A549 (cell line): ENCODE data around the gene MRPL2. TPM values are rescaled to one million over a fixed set of nuclear protein-coding genes. Genes with fewer than 3 reads are reported as not detected.
A peak's percentile ranks its signal among the peaks of the same experiment; 100 is the strongest.

Experiments used
- ATAC-seq, 2 experiments: fragments of 200-7000 bp in 1 of 2; fragments of >200 bp in 1 of 2; cut with Nextera tagmentation in 1 of 2; cut with Tn5 transposase in 1 of 2; 3 replicates each; pipeline versions ENCODE4 v1.8.0 to v1.9.1; 2018 to 2020; ENCODE audit warnings: mild to moderate bottlenecking in 1 of 2, moderate library complexity in 1 of 2
- CTCF ChIA-PET: fragments of 300-600 bp; sonication (Branson Sonifier 250); formaldehyde crosslinking; extraction: SDS; loops from one replicate; lab custom pipeline; 2021; ENCODE audit warnings: antibody characterized with exemption, inconsistent platforms; lab: Yijun Ruan, JAX
- POLR2A ChIA-PET: fragments of 350-600 bp; formaldehyde crosslinking; extraction: SDS; loops from one replicate; lab custom pipeline; 2021; ENCODE audit warnings: antibody characterized with exemption, inconsistent platforms; lab: Yijun Ruan, JAX
- DNase-seq, 2 experiments: peaks; one replicate each; pipeline versions ENCODE4 v3.0.0 to v3.0.0-alpha.2; 2011 to 2016; ENCODE audit warnings: low read depth in 1 of 2, low spot score in 1 of 2
- FAIRE-seq: peaks from 2 replicates; lab custom pipeline; 2011; peaks lifted over from hg19 to GRCh38; lab: Jason Lieb, UNC
- H3K27ac ChIP-seq, 2 experiments: fragments of >200 bp; sonication (Bioruptor Twin); formaldehyde crosslinking; 3 replicates each; pipeline ENCODE4 v1.5.1; 2016 to 2017
- H3K4me1 ChIP-seq: fragments of >200 bp; sonication (Bioruptor Twin); formaldehyde crosslinking; 3 replicates; pipeline ENCODE4 v1.6.1; 2016
- H3K4me2 ChIP-seq: fragments of >200 bp; sonication (Bioruptor Twin); formaldehyde crosslinking; 3 replicates; pipeline ENCODE4 v1.6.1; 2016
- H3K4me3 ChIP-seq: fragments of >200 bp; sonication (Bioruptor Twin); formaldehyde crosslinking; 3 replicates; pipeline ENCODE4 v1.5.1; 2016
- H3K9me3 ChIP-seq: fragments of >200 bp; sonication (Bioruptor Twin); formaldehyde crosslinking; 3 replicates; pipeline ENCODE4 v1.6.1; 2016
- CBX2 ChIP-seq: fragments of 200-600 bp; sonication (generic); IDR thresholded peaks from 2 replicates; pipeline ENCODE4 v1.6.1; 2016; ENCODE audit warnings: low read depth, mild to moderate bottlenecking, borderline replicate concordance
- CEBPB ChIP-seq, 2 experiments: fragments of >200 bp in 1 of 2; sonication (Bioruptor Twin) in 1 of 2; formaldehyde crosslinking in 1 of 2; IDR thresholded peaks; 2 replicates each; pipeline ENCODE4 v1.6.1; 2012 to 2016
- EP300 ChIP-seq, 2 experiments: fragments of >200 bp; sonication (Bioruptor Twin); formaldehyde crosslinking; IDR thresholded peaks; 2 replicates in 1 of 2; 3 replicates in 1 of 2; pipeline ENCODE4 v1.6.1; 2016 to 2017
- ESRRA ChIP-seq: fragments of 150-350 bp; IDR thresholded peaks from 2 replicates; pipeline ENCODE4 v1.6.1; 2014; ENCODE audit warnings: mild to moderate bottlenecking, low read length, borderline replicate concordance
- FOXS1 ChIP-seq: fragments of 250-450 bp; sonication (Bioruptor Pico); IDR thresholded peaks from 2 replicates; pipeline ENCODE4 v1.5.0; 2020; ENCODE audit warnings: mild to moderate bottlenecking, moderate library complexity
- GATA3 ChIP-seq: IDR thresholded peaks from 2 replicates; pipeline ENCODE4 v1.6.1; 2012; ENCODE audit warnings: borderline replicate concordance
- HOXB13 ChIP-seq: fragments of 250-450 bp; sonication (Bioruptor Pico); IDR thresholded peaks from 2 replicates; pipeline ENCODE4 v1.5.0; 2020; ENCODE audit warnings: low read depth, mild to moderate bottlenecking, moderate library complexity
- JUN ChIP-seq, 2 experiments: fragments of >200 bp; sonication (Bioruptor Twin); formaldehyde crosslinking; IDR thresholded peaks; 2 replicates in 1 of 2; 3 replicates in 1 of 2; pipeline ENCODE4 v1.6.1; 2016 to 2017
- KDM5A ChIP-seq: fragments of 200-600 bp; sonication (generic); IDR thresholded peaks from 2 replicates; pipeline ENCODE4 v1.6.1; 2016; ENCODE audit warnings: antibody characterized with exemption, mild to moderate bottlenecking
- MAFK ChIP-seq: fragments of 450-650 bp; IDR thresholded peaks from 2 replicates; pipeline ENCODE4 v1.6.1; 2014; ENCODE audit not compliant: partially characterized antibody
- NFE2L2 ChIP-seq: fragments of 150-350 bp; conservative IDR thresholded peaks from 2 replicates; pipeline ENCODE4 v1.6.1; 2014; ENCODE audit warnings: low read length
- NPAS2 ChIP-seq: fragments of 250-450 bp; sonication (Bioruptor Pico); IDR thresholded peaks from 2 replicates; pipeline ENCODE4 v1.8.0; 2022; ENCODE audit warnings: mild to moderate bottlenecking, moderate library complexity, borderline replicate concordance
- POLR2A ChIP-seq: IDR thresholded peaks from 2 replicates; pipeline ENCODE4 v1.6.1; 2012; ENCODE audit warnings: mild to moderate bottlenecking, low read length
- RARB ChIP-seq: fragments of 250-450 bp; sonication (Bioruptor Pico); IDR thresholded peaks from 2 replicates; pipeline ENCODE4 v1.8.0; 2021; ENCODE audit warnings: mild to moderate bottlenecking, moderate library complexity
- RCOR1 ChIP-seq: fragments of 150-350 bp; IDR thresholded peaks from 2 replicates; pipeline ENCODE4 v1.6.1; 2014; ENCODE audit warnings: antibody characterized with exemption, low read length, low read depth
- RNF2 ChIP-seq: fragments of 200-600 bp; sonication (generic); IDR thresholded peaks from 2 replicates; pipeline ENCODE4 v1.6.1; 2016; ENCODE audit warnings: low read depth, mild to moderate bottlenecking, antibody characterized with exemption, moderate library complexity, borderline replicate concordance
- SMC3 ChIP-seq: fragments of >200 bp; sonication (Bioruptor Twin); formaldehyde crosslinking; IDR thresholded peaks from 3 replicates; pipeline ENCODE4 v1.6.1; 2018; ENCODE audit warnings: inconsistent platforms
- SREBF2 ChIP-seq: fragments of 450-650 bp; IDR thresholded peaks from 2 replicates; pipeline ENCODE4 v1.6.1; 2014; ENCODE audit warnings: mild to moderate bottlenecking, moderate library complexity
- TP53 ChIP-seq: fragments of 250-450 bp; sonication (Bioruptor Pico); IDR thresholded peaks from 2 replicates; pipeline ENCODE4 v1.5.0; 2021; ENCODE audit warnings: mild to moderate bottlenecking, moderate library complexity
- USF2 ChIP-seq: fragments of 450-650 bp; IDR thresholded peaks from 2 replicates; pipeline ENCODE4 v1.6.1; 2014; ENCODE audit warnings: antibody characterized with exemption
- ZC3H11A ChIP-seq: fragments of 450-650 bp; IDR thresholded peaks from 2 replicates; pipeline ENCODE4 v1.6.1; 2014; ENCODE audit warnings: antibody characterized with exemption, mild to moderate bottlenecking
- ZFP36 ChIP-seq: fragments of 450-650 bp; IDR thresholded peaks from 2 replicates; pipeline ENCODE4 v1.6.1; 2014; ENCODE audit warnings: borderline replicate concordance; ENCODE audit not compliant: partially characterized antibody
- ZSCAN20 ChIP-seq: fragments of 250-450 bp; sonication (Bioruptor Pico); IDR thresholded peaks from 2 replicates; pipeline ENCODE4 v1.8.0; 2022; ENCODE audit warnings: mild to moderate bottlenecking, moderate library complexity
- WGBS: methylation state at CpG from one replicate; pipeline ENCODE4 v1.1.6; 2017; ENCODE audit errors: missing lambda C conversion rate; 5-methylcytosine and 5-hydroxymethylcytosine counted together
- polyA plus RNA-seq, 4 experiments: library from polyadenylated mRNA; depleted of rRNA in 3 of 4; stranded (reverse); fragments of >200 nt; fragmentation: RNase III in 1 of 4; extraction: RNeasy Plus Mini Kit Qiagen cat#74134 plus additional on column Dnase treatment in 1 of 4; gene quantifications; 2 replicates in 3 of 4; 3 replicates in 1 of 4; pipeline ENCODE4 v1.2.3, GENCODE V29; 2011 to 2017
- TF ChIP-seq, protein P1 (sequence below): IDR thresholded peaks from 2 replicates; pipeline ENCODE4 v1.6.1; 2012; ENCODE audit warnings: low read depth, borderline replicate concordance
- TF ChIP-seq, protein P2 (sequence below): fragments of >200 bp; sonication (Bioruptor Twin); formaldehyde crosslinking; IDR thresholded peaks from 2 replicates; pipeline ENCODE4 v1.6.1; 2016

Gene MRPL2
- polyA plus RNA-seq, 2 of the 4 experiments (the other 2 are of a cell fraction), result 33.7 to 51.9 TPM

GRCh38 chr6:43040542-43041257 is 18.5 kb downstream of the MRPL2 start:
- no peak for DNase-seq
- TF ChIP-seq SMC3 (no peak), MAFK (no peak)
- CTCF ChIA-PET, result interaction anchor here (0.6 kb wide), 1 partner anchor 10 kb away, joined by 3 read pairs; no protein-coding TSS in a partner anchor

GRCh38 chr6:43038727-43039126 is 20.5 kb downstream of the MRPL2 start:
- H3K4me3 ChIP-seq, result no peak overlapping the region
- H3K9me3 ChIP-seq, result no peaks in the 10 kb centered on the region
- no peak overlapping the region for H3K4me2 ChIP-seq
- DNase-seq (no peak), FAIRE-seq (no peak)
- TF ChIP-seq ZSCAN20 (no peak), HOXB13 (CRISPR knock-in tag) (no peak), RARB (CRISPR knock-in tag) (no peak), EP300 (IDR thresholded peaks at IDR 0.05) (no peak), ZC3H11A (no peak), KDM5A (no peak), RNF2 (no peak), USF2 (no peak), NPAS2 (no peak), CBX2 (no peak), FOXS1 (no peak), TP53 (CRISPR knock-in tag) (no peak), CEBPB (IDR thresholded peaks at IDR 0.05) (no peak)
- TF ChIP-seq, protein P1, sequence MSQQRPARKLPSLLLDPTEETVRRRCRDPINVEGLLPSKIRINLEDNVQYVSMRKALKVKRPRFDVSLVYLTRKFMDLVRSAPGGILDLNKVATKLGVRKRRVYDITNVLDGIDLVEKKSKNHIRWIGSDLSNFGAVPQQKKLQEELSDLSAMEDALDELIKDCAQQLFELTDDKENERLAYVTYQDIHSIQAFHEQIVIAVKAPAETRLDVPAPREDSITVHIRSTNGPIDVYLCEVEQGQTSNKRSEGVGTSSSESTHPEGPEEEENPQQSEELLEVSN, result no peak
- TF ChIP-seq, all 56 proteins: peak for 0
- ChIA-PET CTCF (interaction anchor here (1.5 kb wide), 1 partner anchor 104 kb away, joined by 3 read pairs; no protein-coding TSS in a partner anchor), POLR2A (no interaction called here)
- whole genome bisulfite sequencing, result 88% methylated on average over 9 of the region's 9 CpGs
- Histone ChIP-seq H3K27ac (no peak overlapping the region), H3K4me1 (no peaks in the 10 kb centered on the region)
- peak in 1 of 2 experiments; percentile 15; a peak in 1 of 6 replicates for ATAC-seq

More at GRCh38 chr6:43040542-43041257, 18.5 kb downstream of the MRPL2 start:
- no peak overlapping the region for H3K27ac ChIP-seq
- H3K4me1 ChIP-seq, result no peaks in the 10 kb centered on the region
- WGBS, result 98% methylated on average over 9 of the region's 18 CpGs
- H3K4me3 ChIP-seq, result no peak overlapping the region
- POLR2A ChIA-PET, result interaction anchor here (0.8 kb wide), 2 partner anchors 11 to 46 kb away, joined by 3 to 5 read pairs; no protein-coding TSS in a partner anchor
- FAIRE-seq, result no peak
- no peak for ATAC-seq
- H3K4me2 ChIP-seq, result no peak overlapping the region
- H3K9me3 ChIP-seq, result no peaks in the 10 kb centered on the region

GRCh38 chr6:43037706-43038105 is 21.5 kb downstream of the MRPL2 start:
- POLR2A ChIA-PET, result no interaction called here
- 83% methylated on average over 8 of the region's 9 CpGs for WGBS

More at GRCh38 chr6:43037706-43038105, 21.5 kb downstream of the MRPL2 start:
- H3K27ac ChIP-seq, result no peak overlapping the region
- CTCF ChIA-PET, result interaction anchor here (1.5 kb wide), 1 partner anchor 105 kb away, joined by 3 read pairs; no protein-coding TSS in a partner anchor
- H3K4me2 ChIP-seq, result no peak overlapping the region
- ATAC-seq (no peak; a peak in 1 of 6 replicates), FAIRE-seq (no peak), DNase-seq (no peak)
- no peaks in the 10 kb centered on the region for H3K9me3 ChIP-seq
- no peak overlapping the region for H3K4me3 ChIP-seq
- no peak for TF ChIP-seq SMC3
- TF ChIP-seq EP300 (IDR thresholded peaks at IDR 0.05), result no peak
- TF ChIP-seq POLR2A, result no peak
- TF ChIP-seq RARB (CRISPR knock-in tag), result no peak
- TF ChIP-seq, protein P2, sequence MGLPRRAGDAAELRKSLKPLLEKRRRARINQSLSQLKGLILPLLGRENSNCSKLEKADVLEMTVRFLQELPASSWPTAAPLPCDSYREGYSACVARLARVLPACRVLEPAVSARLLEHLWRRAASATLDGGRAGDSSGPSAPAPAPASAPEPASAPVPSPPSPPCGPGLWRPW, result no peak
- TF ChIP-seq, protein P1, result no peak
- no peak for TF ChIP-seq ESRRA
- TF ChIP-seq RCOR1, result no peak
- no peak for TF ChIP-seq KDM5A
- no peak for TF ChIP-seq JUN (IDR thresholded peaks at IDR 0.05)
- no peak for TF ChIP-seq ZFP36
- TF ChIP-seq SREBF2, result no peak
- no peak for TF ChIP-seq GATA3
- TF ChIP-seq NFE2L2, result no peak
- no peaks in the 10 kb centered on the region for H3K4me1 ChIP-seq
